GM23248 (cell line): ENCODE data around the gene AAMP. TPM values are rescaled to one million over a fixed set of nuclear protein-coding genes. Genes with fewer than 3 reads are reported as not detected.

Source experiments
- DNase-seq: peaks from one replicate; pipeline ENCODE4 v3.0.0-alpha.2; 2015
- H2AFZ ChIP-seq: fragments of 200-600 bp; sonication (generic); 2 replicates; pipeline ENCODE4 v1.6.1; 2016; ENCODE audit warnings: antibody characterized with exemption
- H3F3A ChIP-seq: fragments of 200-600 bp; sonication (generic); 2 replicates; pipeline ENCODE4 v1.6.1; 2016; ENCODE audit warnings: mild to moderate bottlenecking, antibody characterized with exemption, mixed run types; ENCODE audit not compliant: insufficient read depth
- H3K27ac ChIP-seq: fragments of 200-600 bp; sonication (generic); 2 replicates; pipeline ENCODE4 v1.5.1; 2016; ENCODE audit warnings: mild to moderate bottlenecking
- H3K27me3 ChIP-seq: fragments of 200-600 bp; sonication (generic); replicated peaks from 2 replicates; pipeline ENCODE4 v1.6.1; 2016; ENCODE audit warnings: mild to moderate bottlenecking; ENCODE audit not compliant: insufficient read depth
- H3K36me3 ChIP-seq: fragments of 200-600 bp; sonication (generic); 2 replicates; pipeline ENCODE4 v1.6.1; 2016; ENCODE audit warnings: low read depth, mild to moderate bottlenecking
- H3K4me1 ChIP-seq: fragments of 200-600 bp; sonication (generic); 2 replicates; pipeline ENCODE4 v1.6.1; 2016; ENCODE audit warnings: mild to moderate bottlenecking; ENCODE audit not compliant: insufficient read depth
- H3K4me2 ChIP-seq: fragments of 200-600 bp; sonication (generic); one replicate; pipeline ENCODE4 v1.6.1; 2016; ENCODE audit warnings: mild to moderate bottlenecking; ENCODE audit not compliant: unreplicated experiment
- H3K4me3 ChIP-seq: fragments of 200-600 bp; sonication (generic); 2 replicates; pipeline ENCODE4 v1.5.1; 2016; ENCODE audit warnings: mild to moderate bottlenecking
- H3K79me2 ChIP-seq: fragments of 200-600 bp; sonication (generic); 2 replicates; pipeline ENCODE4 v1.6.1; 2016; ENCODE audit warnings: mild to moderate bottlenecking; ENCODE audit not compliant: insufficient read depth
- H3K9ac ChIP-seq: fragments of 200-600 bp; sonication (generic); 2 replicates; pipeline ENCODE4 v1.6.1; 2016; ENCODE audit warnings: mild to moderate bottlenecking
- H3K9me2 ChIP-seq: fragments of 200-600 bp; sonication (generic); 2 replicates; pipeline ENCODE4 v1.6.1; 2016; ENCODE audit warnings: mixed run types, mild to moderate bottlenecking, moderate library complexity; ENCODE audit not compliant: insufficient read depth
- H3K9me3 ChIP-seq: fragments of 200-600 bp; sonication (generic); one replicate; pipeline ENCODE4 v1.6.1; 2017; ENCODE audit warnings: low read depth
- H4K20me1 ChIP-seq: fragments of 200-600 bp; sonication (generic); 2 replicates; pipeline ENCODE4 v1.6.0; 2016; ENCODE audit not compliant: insufficient read depth
- EZH2 ChIP-seq: fragments of 200-600 bp; sonication (generic); IDR thresholded peaks from 2 replicates; pipeline ENCODE4 v1.6.1; 2018; ENCODE audit warnings: antibody characterized with exemption, mild to moderate bottlenecking; ENCODE audit not compliant: insufficient read depth, poor library complexity, severe bottlenecking
- EZH2phosphoT487 ChIP-seq: fragments of 200-600 bp; sonication (generic); IDR thresholded peaks from 2 replicates; pipeline ENCODE4 v1.6.1; 2018; ENCODE audit warnings: antibody characterized with exemption, moderate library complexity, mild to moderate bottlenecking, low read depth; ENCODE audit not compliant: insufficient read depth
- WGBS, 2 experiments: methylation state at CpG; one replicate each; pipeline ENCODE4 v1.1.6; 2015 to 2017; ENCODE audit warnings: low lambda C conversion rate in 2 of 2, low coverage in 1 of 2; ENCODE audit errors: missing lambda C conversion rate in 2 of 2; 5-methylcytosine and 5-hydroxymethylcytosine counted together
- in situ Hi-C: fragments of 300-500 bp; cut with MboI; formaldehyde crosslinking; loops from 2 replicates; pipeline ENCODE4 v1.15.0; 2020
- polyA plus RNA-seq: library from polyadenylated mRNA; unstranded; fragments of >200 nt; fragmentation: Nextera tagmentation; extraction: Ambion mirVana; gene quantifications from 2 replicates; pipeline ENCODE4 v1.2.1, GENCODE V29; 2016
- total RNA-seq: library from RNA; depleted of rRNA; stranded (reverse); fragments of >200 nt; shearing (Covaris generic); gene quantifications from 2 replicates; pipeline ENCODE4 v1.2.3, GENCODE V29; 2014

AAMP gene
- total and polyA plus RNA-seq, 2 experiments from 2014 or later = 114 to 117 TPM

DNA sequence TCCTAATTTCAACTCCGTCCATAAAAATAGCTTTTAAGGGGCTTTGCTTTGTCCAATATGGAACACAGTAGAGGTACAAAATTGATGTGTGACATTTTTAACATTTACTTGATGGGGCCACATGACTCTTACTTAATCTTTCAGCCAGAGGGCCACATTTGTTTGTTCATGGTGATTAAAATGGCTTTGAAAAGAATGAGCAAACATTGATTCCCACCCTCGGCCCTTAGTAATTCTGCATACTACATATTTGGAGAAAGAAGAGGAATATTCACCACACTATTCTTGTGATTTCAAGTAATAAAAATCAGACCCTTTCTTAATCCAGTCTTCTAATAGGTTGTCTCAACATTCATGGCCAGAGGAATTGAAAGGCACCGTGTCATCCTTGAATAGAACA lies 35.4 kb downstream of the AAMP start:
- no peak overlapping the region for H3K4me3 ChIP-seq
- H4K20me1 ChIP-seq = peaks cover 5% of the 10 kb centered on the region; the same call in 1 of the 2 replicates
- H3K79me2 ChIP-seq = peaks cover 95% of the 10 kb centered on the region
- WGBS, 2 experiments = 53 to 54% methylated on average over 3 of the region's 3 CpGs
- H3K4me2 ChIP-seq = no peak overlapping the region
- H3F3A ChIP-seq = peaks cover 51% of the 10 kb centered on the region
- no peak for DNase-seq
- peaks cover 88% of the 10 kb centered on the region for H3K36me3 ChIP-seq
- no peak overlapping the region for H2AFZ ChIP-seq
- no peak for TF ChIP-seq EZH2phosphoT487
- no peak for TF ChIP-seq EZH2
- H3K9me2 ChIP-seq = no peaks in the 10 kb centered on the region
- H3K9me3 ChIP-seq = no peaks in the 10 kb centered on the region
- H3K9ac ChIP-seq = no peak overlapping the region
- in situ Hi-C loops = no loop called here
- no peak overlapping the region for H3K27ac ChIP-seq
- peaks cover 20% of the 10 kb centered on the region for H3K4me1 ChIP-seq
- H3K27me3 ChIP-seq = no peaks in the 10 kb centered on the region

DNA sequence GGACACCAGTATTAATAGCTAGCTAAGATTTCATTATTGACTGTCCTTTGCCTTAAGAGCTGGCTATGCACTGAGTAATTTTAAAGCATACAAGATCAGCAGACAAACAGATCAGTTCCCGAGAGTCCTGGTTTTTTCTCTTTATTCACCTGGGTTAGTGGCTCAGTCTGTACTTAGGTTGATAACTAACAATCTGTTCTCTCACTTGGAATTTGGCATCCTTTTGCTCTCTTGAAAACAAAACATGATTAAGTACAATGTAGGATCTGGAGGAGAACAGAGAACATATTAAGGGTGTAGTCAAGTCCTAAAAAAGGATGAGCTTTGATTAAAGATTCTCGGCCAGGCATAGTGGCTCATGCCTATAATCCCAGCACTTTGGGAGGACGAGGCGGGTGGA lies 36.4 kb downstream of the AAMP start:
- H3K79me2 ChIP-seq = peaks cover 89% of the 10 kb centered on the region
- H3K4me3 ChIP-seq = no peak overlapping the region
- no peak for DNase-seq
- in situ Hi-C loops = no loop called here
- 94 to 97% methylated on average over 4 of the region's 4 CpGs for WGBS, 2 experiments
- no peaks in the 10 kb centered on the region for H3K27me3 ChIP-seq
- H3F3A ChIP-seq = peaks cover 56% of the 10 kb centered on the region
- no peak overlapping the region for H3K9ac ChIP-seq
- H3K36me3 ChIP-seq = peaks cover 83% of the 10 kb centered on the region
- no peaks in the 10 kb centered on the region for H3K9me3 ChIP-seq
- H3K9me2 ChIP-seq = no peaks in the 10 kb centered on the region
- no peak overlapping the region for H3K4me2 ChIP-seq
- no peak overlapping the region for H2AFZ ChIP-seq
- TF ChIP-seq EZH2phosphoT487 (no peak), EZH2 (no peak)
- H4K20me1 ChIP-seq = peaks cover 5% of the 10 kb centered on the region; the same call in 1 of the 2 replicates
- H3K4me1 ChIP-seq = peaks cover 29% of the 10 kb centered on the region
- no peak overlapping the region for H3K27ac ChIP-seq

DNA sequence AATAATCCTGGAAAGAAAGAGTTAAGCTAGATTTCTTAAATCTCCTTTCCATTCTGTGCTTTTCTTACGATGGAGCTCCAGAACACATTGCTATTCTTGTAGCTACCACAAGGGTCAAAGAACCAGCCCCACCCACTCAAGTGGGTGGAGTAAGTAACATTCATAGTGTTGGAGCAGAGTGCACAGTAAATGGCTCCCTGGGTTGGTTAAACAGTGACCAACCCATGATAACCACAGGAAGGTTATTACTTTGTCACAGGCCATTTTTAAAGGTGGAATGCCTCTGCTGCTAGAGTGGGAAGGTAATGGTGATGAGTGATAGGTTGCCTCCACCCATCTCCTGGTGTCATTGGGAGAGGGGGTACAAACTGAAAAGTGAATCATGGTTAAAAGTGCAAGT lies 39.1 kb downstream of the AAMP start:
- H3K27ac ChIP-seq = peak overlapping the region; percentile 57

DNA sequence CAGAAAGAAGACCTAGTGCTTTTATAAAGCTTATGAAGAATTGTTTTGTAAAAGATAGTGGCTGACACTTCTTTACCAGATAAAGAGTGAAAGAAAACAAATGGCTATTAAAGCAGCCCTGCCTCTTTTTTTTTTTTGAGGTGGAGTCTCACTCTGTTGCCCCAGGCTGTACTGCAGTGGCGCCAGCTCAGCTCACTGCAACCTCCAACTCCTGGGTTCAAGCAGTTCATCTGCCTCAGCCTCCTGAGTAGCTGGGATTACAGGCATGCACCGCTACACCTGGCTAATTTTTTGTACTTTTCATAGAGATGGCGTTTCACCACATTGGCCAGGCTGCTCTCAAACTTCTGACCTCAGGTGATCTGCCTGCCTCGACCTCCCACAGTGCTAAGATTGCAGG lies 40.1 kb downstream of the AAMP start:
- in situ Hi-C loops = no loop called here
- DNase-seq = peak; percentile 41
- no peak for TF ChIP-seq EZH2phosphoT487
- no peak for TF ChIP-seq EZH2
- H3K9ac ChIP-seq = peak overlapping the region; percentile 7; the same call in 1 of the 2 replicates
- peaks cover 40% of the 10 kb centered on the region for H3K4me1 ChIP-seq
- H2AFZ ChIP-seq = no peak overlapping the region
- H3K4me3 ChIP-seq = peak overlapping the region; percentile 29
- no peaks in the 10 kb centered on the region for H3K9me3 ChIP-seq
- H3K27ac ChIP-seq = peak overlapping the region; percentile 57
- WGBS, 2 experiments = 90 to 98% methylated on average over 4 of the region's 4 CpGs
- H3K36me3 ChIP-seq = peaks cover 77% of the 10 kb centered on the region
- H3K4me2 ChIP-seq = peak overlapping the region; percentile 74
- H3K27me3 ChIP-seq = no peaks in the 10 kb centered on the region
- peaks cover 9% of the 10 kb centered on the region for H4K20me1 ChIP-seq
- peaks cover 91% of the 10 kb centered on the region for H3K79me2 ChIP-seq
- H3K9me2 ChIP-seq = no peaks in the 10 kb centered on the region
- H3F3A ChIP-seq = peaks cover 81% of the 10 kb centered on the region

More for the DNA sequence above, 39.1 kb downstream of the AAMP start:
- H3K36me3 ChIP-seq = peaks cover 77% of the 10 kb centered on the region
- peaks cover 5% of the 10 kb centered on the region; the same call in 1 of the 2 replicates for H4K20me1 ChIP-seq
- H3K79me2 ChIP-seq = peaks cover 91% of the 10 kb centered on the region
- no peak overlapping the region for H3K4me3 ChIP-seq
- peaks cover 39% of the 10 kb centered on the region for H3K4me1 ChIP-seq
- H3K9me2 ChIP-seq = no peaks in the 10 kb centered on the region
- peak overlapping the region; percentile 51 for H3K4me2 ChIP-seq
- DNase-seq = peak; percentile 65
- in situ Hi-C loops = no loop called here
- no peak for TF ChIP-seq EZH2
- TF ChIP-seq EZH2phosphoT487 = no peak
- peaks cover 72% of the 10 kb centered on the region for H3F3A ChIP-seq
- H3K9me3 ChIP-seq = no peaks in the 10 kb centered on the region
- WGBS, 2 experiments = 0 to 7% methylated on average over 1 of the region's 1 CpG
- H3K27me3 ChIP-seq = no peaks in the 10 kb centered on the region
- H2AFZ ChIP-seq = no peak overlapping the region
- H3K9ac ChIP-seq = no peak overlapping the region
